Mesenchymal stem cell (in vitro differentiated cells and primary cell): ENCODE results near the gene DNAH14.

Source experiments
- DNase-seq: peaks from one replicate; pipeline ENCODE4 v3.0.0-alpha.2; 2013
- H2AFZ ChIP-seq: one replicate; pipeline ENCODE4 v1.6.1; 2013; ENCODE audit warnings: low read depth, mild to moderate bottlenecking, control low read depth, inconsistent platforms, low read length, moderate library complexity
- H2AK5ac ChIP-seq: 2 replicates; pipeline ENCODE4 v1.6.1; 2013; ENCODE audit warnings: low read length, moderate library complexity, mild to moderate bottlenecking, inconsistent platforms; ENCODE audit not compliant: severe bottlenecking
- H2BK120ac ChIP-seq: one replicate; pipeline ENCODE4 v1.6.1; 2013; ENCODE audit warnings: low read depth, mild to moderate bottlenecking, inconsistent platforms, low read length, moderate library complexity
- H2BK12ac ChIP-seq, 2 experiments: one replicate each; pipeline ENCODE4 v1.6.1; 2013; ENCODE audit warnings: inconsistent platforms in 2 of 2, low read length in 2 of 2, mild to moderate bottlenecking in 2 of 2, moderate library complexity in 2 of 2, control low read depth in 1 of 2
- H2BK15ac ChIP-seq: one replicate; pipeline ENCODE4 v1.6.1; 2013; ENCODE audit warnings: mild to moderate bottlenecking, low read depth, inconsistent platforms; ENCODE audit not compliant: poor library complexity, severe bottlenecking
- H2BK5ac ChIP-seq: 2 replicates; pipeline ENCODE4 v1.6.1; 2013; ENCODE audit warnings: low read depth, mild to moderate bottlenecking, low read length, control low read depth, inconsistent platforms; ENCODE audit not compliant: poor library complexity, severe bottlenecking
- H3K14ac ChIP-seq, 2 experiments: one replicate each; pipeline ENCODE4 v1.6.1; 2013; ENCODE audit warnings: inconsistent platforms in 2 of 2, low read length in 2 of 2, control low read depth in 1 of 2, mild to moderate bottlenecking in 1 of 2, moderate library complexity in 1 of 2
- H3K18ac ChIP-seq, 2 experiments: one replicate each; pipeline ENCODE4 v1.6.1; 2013; ENCODE audit warnings: inconsistent platforms in 2 of 2, low read length in 2 of 2, control low read depth in 1 of 2, low read depth in 1 of 2, mild to moderate bottlenecking in 1 of 2
- H3K23ac ChIP-seq, 2 experiments: one replicate each; pipeline ENCODE4 v1.6.1; 2013; ENCODE audit warnings: inconsistent platforms in 2 of 2, low read length in 2 of 2, mild to moderate bottlenecking in 2 of 2, moderate library complexity in 2 of 2, control low read depth in 1 of 2
- H3K27ac ChIP-seq: 2 replicates; pipeline ENCODE4 v1.5.1; 2013; ENCODE audit warnings: mild to moderate bottlenecking, moderate library complexity, low read length, control low read depth, inconsistent platforms; ENCODE audit not compliant: poor library complexity, severe bottlenecking
- H3K27me3 ChIP-seq, 2 experiments: 2 replicates each; pipeline versions ENCODE4 v1.6.1 to v1.7.0; 2013; ENCODE audit warnings: low read length in 2 of 2, mild to moderate bottlenecking in 2 of 2, moderate library complexity in 2 of 2, control low read depth in 1 of 2, inconsistent platforms in 1 of 2; ENCODE audit not compliant: control insufficient read depth in 1 of 2, insufficient read depth in 1 of 2
- H3K36me3 ChIP-seq, 2 experiments: 2 replicates each; pipeline versions ENCODE4 v1.6.1 to v1.7.0; 2013; ENCODE audit warnings: low read length in 2 of 2, control low read depth in 1 of 2, inconsistent platforms in 1 of 2, low read depth in 1 of 2, mild to moderate bottlenecking in 1 of 2; ENCODE audit not compliant: insufficient read depth in 2 of 2, control insufficient read depth in 1 of 2
- H3K4ac ChIP-seq, 2 experiments: one replicate each; pipeline ENCODE4 v1.6.1; 2013; ENCODE audit warnings: inconsistent platforms in 2 of 2, low read length in 2 of 2, mild to moderate bottlenecking in 2 of 2, moderate library complexity in 2 of 2, control low read depth in 1 of 2, low read depth in 1 of 2
- H3K4me1 ChIP-seq: 2 replicates; pipeline ENCODE4 v1.6.1; 2013; ENCODE audit warnings: low read depth, low read length, control low read depth; ENCODE audit not compliant: control insufficient read depth, insufficient read depth
- H3K4me2 ChIP-seq: 2 replicates; pipeline ENCODE4 v1.6.1; 2013; ENCODE audit warnings: low read length, mild to moderate bottlenecking, inconsistent platforms; ENCODE audit not compliant: poor library complexity, severe bottlenecking
- H3K4me3 ChIP-seq, 2 experiments: 2 replicates each; pipeline versions ENCODE4 v1.5.1 to v1.7.0; 2013; ENCODE audit warnings: low read length in 2 of 2, mild to moderate bottlenecking in 2 of 2, control low read depth in 1 of 2, low read depth in 1 of 2; ENCODE audit not compliant: insufficient read depth in 1 of 2
- H3K79me1 ChIP-seq: replicated peaks from 2 replicates; pipeline ENCODE4 v1.6.1; 2013; ENCODE audit warnings: mild to moderate bottlenecking, control low read depth, low read length, inconsistent platforms; ENCODE audit not compliant: poor library complexity, severe bottlenecking
- H3K9ac ChIP-seq: 2 replicates; pipeline ENCODE4 v1.7.0; 2013; ENCODE audit warnings: mild to moderate bottlenecking, low read length, moderate library complexity
- H3K9me3 ChIP-seq: 2 replicates; pipeline ENCODE4 v1.7.0; 2013; ENCODE audit warnings: mild to moderate bottlenecking, low read length; ENCODE audit not compliant: control insufficient read depth
- H4K8ac ChIP-seq: one replicate; pipeline ENCODE4 v1.6.1; 2013; ENCODE audit warnings: inconsistent platforms, mild to moderate bottlenecking, low read length, moderate library complexity
- H4K91ac ChIP-seq: one replicate; pipeline ENCODE4 v1.6.1; 2013; ENCODE audit warnings: mild to moderate bottlenecking, low read length, inconsistent platforms
- WGBS: methylation state at CpG from one replicate; pipeline ENCODE4 v1.1.7; 2013; ENCODE audit warnings: mixed read lengths; 5-methylcytosine and 5-hydroxymethylcytosine counted together

DNAH14 gene

GRCh38 chr1:225257081-225257480, 327.6 kb downstream of the DNAH14 start:
- Histone ChIP-seq H2AK5ac (no peak overlapping the region), H3K36me3 (no peaks in the 10 kb centered on the region), H3K9ac (no peak overlapping the region), H3K14ac (no peak overlapping the region), H3K23ac (no peak overlapping the region), H3K4me3 (no peak overlapping the region), H3K27ac (no peak overlapping the region), H3K4me1 (no peaks in the 10 kb centered on the region), H2AFZ (no peak overlapping the region), H2BK12ac (no peak overlapping the region), H3K4me2 (no peak overlapping the region), H2BK120ac (no peak overlapping the region), H2BK15ac (no peak overlapping the region), H4K8ac (no peak overlapping the region), H3K27me3 (no peaks in the 10 kb centered on the region), H3K79me1 (no peaks in the 10 kb centered on the region), H4K91ac (no peak overlapping the region), H3K18ac (no peak overlapping the region), H2BK5ac (no peak overlapping the region), H3K4ac (no peak overlapping the region), H3K9me3 (peaks cover 12% of the 10 kb centered on the region)
- 69% methylated on average over 1 of the region's 2 CpGs for WGBS
- no peak for DNase-seq

GRCh38 chr1:225258811-225259210, 329.3 kb downstream of the DNAH14 start:
- no peaks in the 10 kb centered on the region for H3K27me3 ChIP-seq
- H3K27ac ChIP-seq: no peak overlapping the region
- DNase-seq: no peak
- no peak overlapping the region for H3K23ac ChIP-seq
- H2AFZ ChIP-seq: no peak overlapping the region
- H3K4me1 ChIP-seq: no peaks in the 10 kb centered on the region
- H2AK5ac ChIP-seq: no peak overlapping the region
- H2BK15ac ChIP-seq: no peak overlapping the region
- no peak overlapping the region for H4K8ac ChIP-seq
- no peak overlapping the region for H3K4me2 ChIP-seq
- no peaks in the 10 kb centered on the region for H3K36me3 ChIP-seq
- no peak overlapping the region for H4K91ac ChIP-seq
- no peak overlapping the region for H3K4me3 ChIP-seq
- peaks cover 12% of the 10 kb centered on the region for H3K9me3 ChIP-seq
- H3K4ac ChIP-seq: no peak overlapping the region
- no peak overlapping the region for H3K9ac ChIP-seq
- no peak overlapping the region for H2BK5ac ChIP-seq
- no peaks in the 10 kb centered on the region for H3K79me1 ChIP-seq
- H2BK12ac ChIP-seq: no peak overlapping the region
- no peak overlapping the region for H3K14ac ChIP-seq
- no peak overlapping the region for H3K18ac ChIP-seq
- no peak overlapping the region for H2BK120ac ChIP-seq

GRCh38 chr1:225259542-225259941, 330.1 kb downstream of the DNAH14 start:
- Histone ChIP-seq H3K23ac (no peak overlapping the region), H2AFZ (no peak overlapping the region), H3K27me3 (no peaks in the 10 kb centered on the region), H3K14ac (no peak overlapping the region), H3K27ac (no peak overlapping the region), H3K9ac (no peak overlapping the region), H2BK5ac (no peak overlapping the region), H4K91ac (no peak overlapping the region), H3K4me1 (no peaks in the 10 kb centered on the region), H2AK5ac (no peak overlapping the region), H2BK120ac (no peak overlapping the region), H2BK15ac (no peak overlapping the region), H2BK12ac (no peak overlapping the region), H3K4me2 (no peak overlapping the region), H3K79me1 (no peaks in the 10 kb centered on the region), H3K4ac (no peak overlapping the region), H3K36me3 (no peaks in the 10 kb centered on the region), H3K4me3 (no peak overlapping the region), H4K8ac (no peak overlapping the region), H3K18ac (no peak overlapping the region), H3K9me3 (peaks cover 12% of the 10 kb centered on the region)
- DNase-seq: no peak
- 94% methylated on average over 1 of the region's 1 CpG for WGBS

- Histone ChIP-seq H2BK120ac (no peak overlapping the region), H3K9ac (no peak overlapping the region), H3K4me3 (no peak overlapping the region), H3K79me1 (no peaks in the 10 kb centered on the region), H4K91ac (no peak overlapping the region), H2AFZ (no peak overlapping the region), H3K9me3 (peaks cover 12% of the 10 kb centered on the region), H3K18ac (no peak overlapping the region), H4K8ac (no peak overlapping the region), H2BK5ac (no peak overlapping the region), H2BK12ac (no peak overlapping the region), H2AK5ac (no peak overlapping the region), H2BK15ac (no peak overlapping the region), H3K36me3 (no peaks in the 10 kb centered on the region), H3K23ac (no peak overlapping the region), H3K4me1 (no peaks in the 10 kb centered on the region), H3K4ac (no peak overlapping the region), H3K27ac (no peak overlapping the region), H3K4me2 (no peak overlapping the region), H3K27me3 (no peaks in the 10 kb centered on the region), H3K14ac (no peak overlapping the region)
- DNase-seq: no peak
- no CpG with 5 or more reads among the region's 1 CpG for WGBS
Observed at GRCh38 chr1:225260319-225260718, 330.8 kb downstream of the DNAH14 start.
